IMR-90 (cell line): Measurements from ENCODE around the gene MBD2. TPM values are rescaled to one million over a fixed set of nuclear protein-coding genes. Genes with fewer than 3 reads are reported as not detected.
A peak's percentile ranks its signal among the peaks of the same experiment; 100 is the strongest.

Experiments used
- ATAC-seq: fragments of 200-7000 bp; cut with Tn5 transposase; 2 replicates; pipeline ENCODE4 v1.9.1; 2020; ENCODE audit warnings: low read depth, mild to moderate bottlenecking, moderate library complexity
- BruUV-seq: library from RNA; stranded (reverse); fragments of 400-500 nt; replicated peaks from 2 replicates; lab custom pipeline; 2021; lab: Mats Ljungman, UMichigan
- CTCF ChIA-PET: fragments of 300-600 bp; formaldehyde crosslinking; extraction: SDS; loops from one replicate; lab custom pipeline; 2021; ENCODE audit warnings: antibody characterized with exemption; lab: Yijun Ruan, JAX
- POLR2A ChIA-PET: fragments of 300-600 bp; sonication (Branson Sonifier 250); formaldehyde crosslinking; loops from one replicate; lab custom pipeline; 2022; ENCODE audit warnings: antibody characterized with exemption; ENCODE audit not compliant: unreplicated experiment; lab: Charles Lee
- DNase-seq: peaks from one replicate; pipeline ENCODE4 v3.0.0; 2013
- H2AFZ ChIP-seq: replicated peaks from 2 replicates; pipeline ENCODE3; 2013; ENCODE audit warnings: low read length, mild to moderate bottlenecking; ENCODE audit not compliant: poor library complexity
- H2AK5ac ChIP-seq: 2 replicates; pipeline ENCODE4 v1.6.1; 2013; ENCODE audit warnings: low read depth, low read length, inconsistent platforms
- H2AK9ac ChIP-seq: replicated peaks from 2 replicates; pipeline ENCODE3; 2013; ENCODE audit warnings: mild to moderate bottlenecking, low read depth, low read length, moderate library complexity; ENCODE audit not compliant: poor library complexity
- H2BK120ac ChIP-seq: 2 replicates; pipeline ENCODE4 v1.6.1; 2013; ENCODE audit warnings: low read depth, low read length, inconsistent platforms
- H2BK15ac ChIP-seq: 3 replicates; pipeline ENCODE4 v1.6.1; 2013; ENCODE audit warnings: low read depth, low read length, inconsistent platforms
- H2BK20ac ChIP-seq: 2 replicates; pipeline ENCODE4 v1.6.1; 2013; ENCODE audit warnings: low read depth, mild to moderate bottlenecking, inconsistent platforms, low read length, moderate library complexity
- H2BK5ac ChIP-seq: 2 replicates; pipeline ENCODE4 v1.6.1; 2013; ENCODE audit warnings: mild to moderate bottlenecking, low read depth, low read length, inconsistent platforms; ENCODE audit not compliant: poor library complexity, severe bottlenecking
- H3K14ac ChIP-seq: replicated peaks from 2 replicates; pipeline ENCODE4 v1.6.1; 2013; ENCODE audit warnings: low read depth, low read length, inconsistent platforms
- H3K18ac ChIP-seq: 2 replicates; pipeline ENCODE4 v1.6.1; 2013; ENCODE audit warnings: low read depth, low read length, control low read depth
- H3K23ac ChIP-seq: 2 replicates; pipeline ENCODE4 v1.6.1; 2013; ENCODE audit warnings: low read depth, low read length, inconsistent platforms
- H3K27ac ChIP-seq: 2 replicates; pipeline ENCODE4 v1.5.1; 2013; ENCODE audit warnings: mild to moderate bottlenecking, control low read depth, low read length; ENCODE audit not compliant: insufficient read depth
- H3K27me3 ChIP-seq: 2 replicates; pipeline ENCODE4 v1.6.1; 2013; ENCODE audit warnings: low read length; ENCODE audit not compliant: control insufficient read depth, insufficient read depth
- H3K36me3 ChIP-seq: 2 replicates; pipeline ENCODE4 v1.6.1; 2013; ENCODE audit warnings: low read length, mixed read lengths; ENCODE audit not compliant: control insufficient read depth, insufficient read depth
- H3K4ac ChIP-seq: 2 replicates; pipeline ENCODE4 v1.6.1; 2013; ENCODE audit warnings: low read depth, low read length, inconsistent platforms
- H3K4me1 ChIP-seq: 2 replicates; pipeline ENCODE4 v1.6.1; 2013; ENCODE audit warnings: low read length, mixed read lengths; ENCODE audit not compliant: control insufficient read depth, insufficient read depth
- H3K4me2 ChIP-seq: 2 replicates; pipeline ENCODE4 v1.6.1; 2013; ENCODE audit warnings: low read depth, mild to moderate bottlenecking, control low read depth, low read length, moderate library complexity
- H3K4me3 ChIP-seq: 2 replicates; pipeline ENCODE4 v1.5.1; 2013; ENCODE audit warnings: low read depth, mild to moderate bottlenecking, control low read depth, low read length, moderate library complexity; ENCODE audit not compliant: insufficient read depth
- H3K56ac ChIP-seq: 2 replicates; pipeline ENCODE4 v1.6.1; 2013; ENCODE audit warnings: low read length, inconsistent platforms; ENCODE audit not compliant: insufficient read depth; ENCODE audit errors: extremely low read depth
- H3K79me1 ChIP-seq, 2 experiments: 2 replicates each; pipeline ENCODE4 v1.6.1; 2013; ENCODE audit warnings: low read length in 2 of 2, inconsistent platforms in 1 of 2, low read depth in 1 of 2
- H3K9ac ChIP-seq: 2 replicates; pipeline ENCODE4 v1.6.1; 2013; ENCODE audit warnings: low read depth, low read length, control low read depth
- H3K9me1 ChIP-seq: 2 replicates; pipeline ENCODE4 v1.6.1; 2013; ENCODE audit warnings: low read length, inconsistent platforms; ENCODE audit not compliant: insufficient read depth
- H3K9me3 ChIP-seq: 2 replicates; pipeline ENCODE4 v1.6.1; 2013; ENCODE audit warnings: low read length; ENCODE audit not compliant: control insufficient read depth, insufficient read depth
- H4K20me1 ChIP-seq: 2 replicates; pipeline ENCODE4 v1.6.1; 2013; ENCODE audit warnings: low read length, inconsistent platforms; ENCODE audit not compliant: insufficient read depth
- H4K5ac ChIP-seq: 2 replicates; pipeline ENCODE4 v1.6.1; 2013; ENCODE audit warnings: mild to moderate bottlenecking, low read depth, low read length, control low read depth
- H4K8ac ChIP-seq, 2 experiments: 2 replicates each; pipeline ENCODE4 v1.6.1; 2013; ENCODE audit warnings: low read depth in 2 of 2, low read length in 2 of 2, control low read depth in 1 of 2, inconsistent platforms in 1 of 2
- H4K91ac ChIP-seq: 2 replicates; pipeline ENCODE4 v1.6.1; 2013; ENCODE audit warnings: low read depth, low read length, inconsistent platforms; ENCODE audit not compliant: insufficient read depth
- CEBPB ChIP-seq: IDR thresholded peaks from 2 replicates; pipeline ENCODE4 v1.6.1; 2012; ENCODE audit warnings: low read depth, low read length, improper control_type of control experiment
- ELK1 ChIP-seq: fragments of 150-350 bp; IDR thresholded peaks from 2 replicates; pipeline ENCODE4 v1.6.1; 2016; ENCODE audit warnings: low read depth, mild to moderate bottlenecking, low read length, moderate library complexity, borderline replicate concordance
- MXI1 ChIP-seq: IDR thresholded peaks from 2 replicates; pipeline ENCODE4 v1.6.1; 2012; ENCODE audit warnings: low read depth, mild to moderate bottlenecking, low read length, moderate library complexity, borderline replicate concordance
- WGBS, 2 experiments: methylation state at CpG; one replicate each; pipeline versions ENCODE4 v1.1.5 to v1.1.7; 2013; ENCODE audit warnings: missing lambda C conversion rate in 2 of 2; ENCODE audit not compliant: insufficient read length in 1 of 2; ENCODE audit errors: extremely low coverage in 2 of 2; 5-methylcytosine and 5-hydroxymethylcytosine counted together
- dilution Hi-C: fragments of 300-500 bp; cut with HindIII; formaldehyde crosslinking; loops from one replicate; pipeline ENCODE4 v1.14.3; 2018; ENCODE audit warnings: low sequenced_read_pairs; ENCODE audit not compliant: unreplicated experiment
- in situ Hi-C: fragments of 300-500 bp; cut with MboI; formaldehyde crosslinking; loops from 3 replicates; pipeline ENCODE4 v1.14.3; 2019; ENCODE audit warnings: low sequenced_read_pairs, inconsistent platforms, mixed read lengths
- intact Hi-C: fragments of 100-400 bp; cut with micrococcal nuclease; formaldehyde crosslinking; loops from 2 replicates; pipeline ENCODE4 v1.10.0; 2022
- polyA plus RNA-seq, 3 experiments: library from polyadenylated mRNA; depleted of rRNA; stranded (reverse); fragments of >200 nt; gene quantifications; 2 replicates each; pipeline ENCODE4 v1.2.3, GENCODE V29; 2012; ENCODE audit warnings: low replicate concordance in 1 of 3
- total RNA-seq: library from RNA; depleted of rRNA; stranded (reverse); fragments of >200 nt; gene quantifications from 2 replicates; pipeline ENCODE4 v1.2.3, GENCODE V29; 2012

The MBD2 gene
- total and polyA plus RNA-seq, 2 of the 4 experiments (the other 2 are of a cell fraction) = 9.7 to 29.5 TPM

GRCh38 chr18:54117853-54118773 is 106.4 kb downstream of the MBD2 start (continued):
- no peak for TF ChIP-seq ELK1

GRCh38 chr18:54116541-54117257 is 107.8 kb downstream of the MBD2 start:
- in situ Hi-C loops (no loop called here), dilution Hi-C loops (no loop called here), intact Hi-C loops (loop anchor here (5.0 kb wide), 1 partner anchor 204 kb away; no protein-coding TSS in a partner anchor)
- no peak overlapping the region for H2BK5ac ChIP-seq
- TF ChIP-seq CEBPB (peak; percentile 62; the same call in 1 of the 2 replicates), MXI1 (no peak)
- no peak overlapping the region for H3K23ac ChIP-seq
- H2BK120ac ChIP-seq = no peak overlapping the region
- no peak overlapping the region for H2BK20ac ChIP-seq
- no peak overlapping the region for H3K4ac ChIP-seq
- H2AK9ac ChIP-seq = no peak overlapping the region
- ChIA-PET POLR2A (no interaction called here), CTCF (interaction anchor here (0.9 to 1.0 kb wide), 2 partner anchors 27 to 28 kb away, joined by 3 read pairs; no protein-coding TSS in a partner anchor)
- H3K36me3 ChIP-seq = no peaks in the 10 kb centered on the region
- no peak overlapping the region for H4K91ac ChIP-seq
- no peak overlapping the region for H4K5ac ChIP-seq
- DNase-seq (no peak), ATAC-seq (no peak)
- no TSS peak for BruUV-seq
- no peaks in the 10 kb centered on the region for H3K9me1 ChIP-seq
- WGBS, 2 experiments = no CpG with 5 or more reads among the region's 3 CpGs
- no peaks in the 10 kb centered on the region; the same call in 1 of the 2 replicates for H3K27me3 ChIP-seq
- H3K9me3 ChIP-seq = no peaks in the 10 kb centered on the region
- no peak overlapping the region for H3K9ac ChIP-seq
- no peak overlapping the region for H3K14ac ChIP-seq
- no peak overlapping the region for H3K18ac ChIP-seq
- H4K8ac ChIP-seq = no peak overlapping the region
- H2AFZ ChIP-seq = no peak overlapping the region
- H2AK5ac ChIP-seq = no peak overlapping the region
- no peak overlapping the region for H3K27ac ChIP-seq
- H3K4me2 ChIP-seq = no peak overlapping the region
- H3K56ac ChIP-seq = no peak overlapping the region
- no peaks in the 10 kb centered on the region for H3K79me1 ChIP-seq
- H3K4me3 ChIP-seq = no peak overlapping the region
- H3K4me1 ChIP-seq = no peaks in the 10 kb centered on the region
- no peak overlapping the region for H2BK15ac ChIP-seq
- no peaks in the 10 kb centered on the region for H4K20me1 ChIP-seq
